Activated gamma-delta T cell treated with anti-CD3 and anti-CD28 coated beads, Interleukin-2, amount 50 U/mL, for 16 hours (primary cell): Measurements from ENCODE around the gene FBXL19.

Experiments used
- DNase-seq: peaks from one replicate; pipeline ENCODE4 v3.0.0-alpha.2; 2020; ENCODE audit warnings: low read depth

The FBXL19 gene

GRCh38 chr16:30986129-30986991, 63.0 kb downstream of the FBXL19 start:
- no peak for DNase-seq

GRCh38 chr16:30987581-30988190, 64.3 kb downstream of the FBXL19 start:
- DNase-seq, result no peak

- DNase-seq, result no peak
These were observed 66.2 kb downstream of the FBXL19 start for GRCh38 chr16:30989469-30990047.

- DNase-seq, result no peak
These were observed 66.7 kb downstream of the FBXL19 start for GRCh38 chr16:30990105-30990504.

GRCh38 chr16:30991052-30991451, 67.7 kb downstream of the FBXL19 start:
- DNase-seq, result no peak

GRCh38 chr16:30992276-30992780, 69.0 kb downstream of the FBXL19 start:
- no peak for DNase-seq

- no peak for DNase-seq
These were observed 69.8 kb downstream of the FBXL19 start for GRCh38 chr16:30992931-30993816.

- DNase-seq, result no peak
These were observed 72.6 kb downstream of the FBXL19 start for GRCh38 chr16:30995927-30996323.

GRCh38 chr16:30996324-30996984, 73.1 kb downstream of the FBXL19 start:
- DNase-seq, result no peak

- peak; percentile 72 for DNase-seq
These were observed 73.8 kb downstream of the FBXL19 start for GRCh38 chr16:30996985-30997724.

GRCh38 chr16:30997725-30998711, 74.6 kb downstream of the FBXL19 start:
- DNase-seq, result no peak
